Neural cell (in vitro differentiated cells): ENCODE data around the gene ZNF292. TPM values are rescaled to one million over a fixed set of nuclear protein-coding genes. Genes with fewer than 3 reads are reported as not detected.

Source experiments
- H2AFZ ChIP-seq: fragments of 200-600, 300-800 bp; sonication (generic), shearing (Covaris generic); 2 replicates; pipeline ENCODE4 v1.6.0; 2014; ENCODE audit warnings: low read depth, mild to moderate bottlenecking, antibody characterized with exemption, low read length, moderate library complexity
- H3F3A ChIP-seq: fragments of 200-600 bp; shearing (Covaris generic); 2 replicates; pipeline ENCODE4 v1.6.1; 2016; ENCODE audit warnings: mild to moderate bottlenecking, moderate library complexity, mixed read lengths, antibody characterized with exemption, low read length; ENCODE audit not compliant: insufficient read depth, poor library complexity, severe bottlenecking
- H3K27ac ChIP-seq: fragments of 200-600, 300-800 bp; sonication (generic), shearing (Covaris generic); 2 replicates; pipeline ENCODE4 v1.5.1; 2014; ENCODE audit warnings: mild to moderate bottlenecking, low read length, moderate library complexity
- H3K27me3 ChIP-seq: fragments of 300-800, 200-600 bp; sonication (generic), shearing (Covaris generic); 2 replicates; pipeline ENCODE4 v1.6.0; 2014; ENCODE audit warnings: mild to moderate bottlenecking, low read depth, low read length, moderate library complexity; ENCODE audit not compliant: insufficient read depth
- H3K36me3 ChIP-seq: fragments of 300-800, 200-600 bp; sonication (generic), shearing (Covaris generic); 2 replicates; pipeline ENCODE4 v1.5.1; 2014; ENCODE audit warnings: mild to moderate bottlenecking, antibody characterized with exemption, low read length, moderate library complexity; ENCODE audit not compliant: insufficient read depth
- H3K4me2 ChIP-seq: fragments of 300-800, 200-600 bp; sonication (generic), shearing (Covaris generic); 2 replicates; pipeline ENCODE4 v1.6.0; 2014; ENCODE audit warnings: mild to moderate bottlenecking, low read length
- H3K4me3 ChIP-seq: fragments of 300-800, 200-600 bp; sonication (generic), shearing (Covaris generic); 2 replicates; pipeline ENCODE4 v1.5.1; 2014; ENCODE audit warnings: mild to moderate bottlenecking, low read length, moderate library complexity
- H3K79me2 ChIP-seq: fragments of 200-600 bp; shearing (Covaris generic); replicated peaks from 2 replicates; pipeline ENCODE4 v1.6.0; 2014; ENCODE audit warnings: mild to moderate bottlenecking, low read length, moderate library complexity; ENCODE audit not compliant: insufficient read depth
- H3K9ac ChIP-seq: fragments of 300-800, 200-600 bp; sonication (generic), shearing (Covaris generic); 2 replicates; pipeline ENCODE4 v1.6.1; 2016; ENCODE audit warnings: mild to moderate bottlenecking, low read length, mixed read lengths
- H3K9me2 ChIP-seq: fragments of 200-600 bp; shearing (Covaris generic); 2 replicates; pipeline ENCODE4 v1.6.1; 2016; ENCODE audit warnings: mild to moderate bottlenecking, low read length, mixed read lengths; ENCODE audit not compliant: insufficient read depth
- H3K9me3 ChIP-seq: fragments of 200-600, 300-800 bp; sonication (generic), shearing (Covaris generic); 2 replicates; pipeline ENCODE4 v1.6.1; 2016; ENCODE audit warnings: mild to moderate bottlenecking, mixed run types, low read length, moderate library complexity, mixed read lengths
- H4K20me1 ChIP-seq: fragments of 200-600 bp; shearing (Covaris generic); 2 replicates; pipeline ENCODE4 v1.6.1; 2016; ENCODE audit warnings: mild to moderate bottlenecking, mixed run types; ENCODE audit not compliant: insufficient read depth
- CTCF ChIP-seq: fragments of 450-650 bp; IDR thresholded peaks from 2 replicates; pipeline ENCODE4 v1.5.1; 2014; ENCODE audit warnings: antibody characterized with exemption, mild to moderate bottlenecking, moderate library complexity; ENCODE audit not compliant: poor library complexity, severe bottlenecking
- EP300 ChIP-seq: fragments of 450-650 bp; conservative IDR thresholded peaks from 2 replicates; pipeline ENCODE4 v1.6.1; 2014; ENCODE audit warnings: antibody characterized with exemption, mild to moderate bottlenecking, moderate library complexity; ENCODE audit not compliant: poor library complexity, severe bottlenecking
- EZH2 ChIP-seq: fragments of 200-600, 300-800 bp; shearing (Covaris generic), sonication (generic); IDR thresholded peaks from 2 replicates; pipeline ENCODE4 v1.6.1; 2014; ENCODE audit warnings: antibody characterized with exemption, low read length, borderline replicate concordance, mild to moderate bottlenecking; ENCODE audit not compliant: insufficient read depth, poor library complexity, severe bottlenecking
- MXI1 ChIP-seq: fragments of 450-650 bp; conservative IDR thresholded peaks from 2 replicates; pipeline ENCODE4 v1.6.1; 2014; ENCODE audit warnings: antibody characterized with exemption, mild to moderate bottlenecking; ENCODE audit not compliant: poor library complexity, severe bottlenecking
- POLR2AphosphoS5 ChIP-seq: IDR thresholded peaks from 2 replicates; pipeline ENCODE4 v1.6.1; 2012
- RAD21 ChIP-seq: fragments of 450-650 bp; conservative IDR thresholded peaks from 2 replicates; pipeline ENCODE4 v1.6.1; 2014; ENCODE audit warnings: antibody characterized with exemption, mild to moderate bottlenecking, moderate library complexity
- REST ChIP-seq: IDR thresholded peaks from 2 replicates; pipeline ENCODE4 v1.6.1; 2012; ENCODE audit warnings: borderline replicate concordance
- SMC3 ChIP-seq: fragments of 450-650 bp; conservative IDR thresholded peaks from 2 replicates; pipeline ENCODE4 v1.6.1; 2014; ENCODE audit warnings: antibody characterized with exemption, mild to moderate bottlenecking, moderate library complexity; ENCODE audit not compliant: poor library complexity
- TAF1 ChIP-seq: IDR thresholded peaks from 2 replicates; pipeline ENCODE4 v1.6.1; 2012; ENCODE audit warnings: low read depth
- polyA plus RNA-seq: library from polyadenylated mRNA; depleted of rRNA; stranded (reverse); fragments of >200 nt; gene quantifications from 2 replicates; pipeline ENCODE4 v1.2.3, GENCODE V29; 2014

Gene ZNF292
- polyA plus RNA-seq, 1 donor from 2014 or later, result 29.8 TPM

- H3K4me2 ChIP-seq, result no peak overlapping the region
- H3K27me3 ChIP-seq, result no peaks in the 10 kb centered on the region
- H3K9me3 ChIP-seq, result no peaks in the 10 kb centered on the region
- H3K9ac ChIP-seq, result no peak overlapping the region
- no peaks in the 10 kb centered on the region for H3K36me3 ChIP-seq
- H4K20me1 ChIP-seq, result peaks cover 13% of the 10 kb centered on the region
- no peak overlapping the region for H3K27ac ChIP-seq
- H2AFZ ChIP-seq, result no peak overlapping the region
- H3K9me2 ChIP-seq, result no peaks in the 10 kb centered on the region
- H3K79me2 ChIP-seq, result peaks cover 96% of the 10 kb centered on the region
- peaks cover 5% of the 10 kb centered on the region for H3F3A ChIP-seq
- no peak for TF ChIP-seq RAD21
- no peak for TF ChIP-seq REST
- TF ChIP-seq TAF1, result no peak
- TF ChIP-seq CTCF, result no peak
- no peak for TF ChIP-seq SMC3
- TF ChIP-seq EP300, result no peak
- no peak for TF ChIP-seq POLR2AphosphoS5
- no peak overlapping the region for H3K4me3 ChIP-seq
Observed at GRCh38 chr6:87199787-87200186, 44.4 kb downstream of the ZNF292 start.

GRCh38 chr6:87200469-87201175 is 45.3 kb downstream of the ZNF292 start:
- Histone ChIP-seq H3K9me2 (no peaks in the 10 kb centered on the region), H3K79me2 (peaks cover 96% of the 10 kb centered on the region), H3K4me3 (no peak overlapping the region)

More at GRCh38 chr6:87200469-87201175, 45.3 kb downstream of the ZNF292 start:
- Histone ChIP-seq H3K27me3 (no peaks in the 10 kb centered on the region), H3F3A (peaks cover 5% of the 10 kb centered on the region), H4K20me1 (peaks cover 13% of the 10 kb centered on the region), H3K4me2 (no peak overlapping the region), H3K36me3 (no peaks in the 10 kb centered on the region), H3K27ac (no peak overlapping the region), H3K9ac (no peak overlapping the region), H3K9me3 (no peaks in the 10 kb centered on the region), H2AFZ (no peak overlapping the region)
- TF ChIP-seq EZH2 (no peak), REST (no peak), TAF1 (no peak), EP300 (no peak), SMC3 (no peak), POLR2AphosphoS5 (no peak), RAD21 (no peak), MXI1 (no peak), CTCF (no peak)
